Measurements from ENCODE around the gene LDLRAD4.

The LDLRAD4 gene

DNA sequence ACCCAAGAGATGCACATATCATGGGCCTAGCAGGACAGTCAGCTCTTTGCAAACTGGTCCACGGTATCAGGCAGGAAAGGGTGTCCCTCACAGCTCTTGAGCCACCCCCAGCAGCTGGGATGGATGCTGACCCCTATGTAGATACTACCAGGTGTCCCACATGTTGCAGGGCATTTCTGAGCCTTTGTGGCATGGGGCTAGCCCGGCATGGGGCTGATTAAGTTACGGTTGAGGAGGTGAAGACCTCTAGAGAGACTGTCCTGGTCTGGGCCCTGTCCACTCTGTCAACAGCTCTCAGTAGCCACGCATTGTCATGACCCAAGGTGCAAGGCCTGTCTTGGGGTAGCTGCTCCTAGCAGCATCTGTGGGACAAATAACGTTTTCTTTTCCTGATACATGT, 6.7 kb downstream of the LDLRAD4 start:
- TF ChIP-seq, protein P1, sequence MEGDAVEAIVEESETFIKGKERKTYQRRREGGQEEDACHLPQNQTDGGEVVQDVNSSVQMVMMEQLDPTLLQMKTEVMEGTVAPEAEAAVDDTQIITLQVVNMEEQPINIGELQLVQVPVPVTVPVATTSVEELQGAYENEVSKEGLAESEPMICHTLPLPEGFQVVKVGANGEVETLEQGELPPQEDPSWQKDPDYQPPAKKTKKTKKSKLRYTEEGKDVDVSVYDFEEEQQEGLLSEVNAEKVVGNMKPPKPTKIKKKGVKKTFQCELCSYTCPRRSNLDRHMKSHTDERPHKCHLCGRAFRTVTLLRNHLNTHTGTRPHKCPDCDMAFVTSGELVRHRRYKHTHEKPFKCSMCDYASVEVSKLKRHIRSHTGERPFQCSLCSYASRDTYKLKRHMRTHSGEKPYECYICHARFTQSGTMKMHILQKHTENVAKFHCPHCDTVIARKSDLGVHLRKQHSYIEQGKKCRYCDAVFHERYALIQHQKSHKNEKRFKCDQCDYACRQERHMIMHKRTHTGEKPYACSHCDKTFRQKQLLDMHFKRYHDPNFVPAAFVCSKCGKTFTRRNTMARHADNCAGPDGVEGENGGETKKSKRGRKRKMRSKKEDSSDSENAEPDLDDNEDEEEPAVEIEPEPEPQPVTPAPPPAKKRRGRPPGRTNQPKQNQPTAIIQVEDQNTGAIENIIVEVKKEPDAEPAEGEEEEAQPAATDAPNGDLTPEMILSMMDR (conservative IDR thresholded peaks at IDR 0.05; ENCODE audit: low read depth, low read length), result no peak
- no peak for DNase-seq (ENCODE audit: low read depth)
- H3K4me3 ChIP-seq (ENCODE audit: low read depth, low read length), result no peak overlapping the region

DNA sequence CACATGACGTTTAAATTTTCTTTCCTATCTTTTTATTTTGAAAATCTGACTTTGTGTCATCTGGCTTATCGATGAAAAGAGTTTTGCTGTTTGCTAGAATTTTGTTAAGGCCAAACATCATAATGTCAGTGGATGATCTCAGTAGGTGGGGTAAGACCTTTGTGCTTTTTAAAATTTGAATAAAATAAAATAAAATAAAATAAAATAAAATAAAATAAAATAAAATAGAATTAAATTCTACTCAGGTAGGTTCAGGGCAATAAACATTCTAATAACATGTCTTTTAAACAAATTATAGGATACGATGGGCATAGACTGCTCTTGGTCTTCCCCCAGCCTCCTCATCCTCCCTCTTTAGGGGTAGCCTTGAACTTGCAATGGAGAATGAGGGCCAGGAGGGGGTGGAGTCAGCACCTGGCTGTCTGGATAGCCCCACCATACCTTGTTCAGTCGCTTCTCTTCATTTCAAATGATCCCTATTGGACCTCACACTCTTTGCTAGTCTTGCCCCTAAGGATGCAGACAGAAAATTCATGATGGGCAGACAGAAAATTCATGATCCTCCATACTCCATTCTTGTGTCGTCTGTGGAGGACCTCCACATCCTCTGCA, 8.1 kb downstream of the LDLRAD4 start:
- TF ChIP-seq, protein P1 (conservative IDR thresholded peaks at IDR 0.05; ENCODE audit: low read depth, low read length), result no peak
- DNase-seq (ENCODE audit: low read depth), result no peak
- no peak overlapping the region for H3K4me3 ChIP-seq (ENCODE audit: low read depth, low read length)

DNA sequence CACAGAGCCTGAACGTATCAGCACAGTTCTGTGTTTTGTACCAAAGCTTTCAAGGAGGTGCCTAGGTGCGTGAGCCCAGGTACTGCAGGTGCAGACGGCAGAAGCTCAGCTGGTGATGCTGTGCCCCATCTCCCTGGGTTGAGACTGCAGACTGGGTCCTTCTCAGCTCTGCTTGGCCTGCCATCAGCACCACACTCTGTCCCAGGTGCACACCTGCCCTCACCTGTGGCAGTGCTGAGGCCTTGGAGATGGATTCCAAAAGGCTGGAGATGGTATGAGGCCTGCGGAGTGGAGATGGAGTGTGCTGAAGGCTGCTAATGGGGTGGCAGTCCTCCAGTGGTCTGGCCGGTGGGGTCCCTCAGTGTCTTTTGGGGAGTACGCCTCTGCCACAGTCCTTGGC, 9.3 kb downstream of the LDLRAD4 start:
- no peak overlapping the region for H3K4me3 ChIP-seq (ENCODE audit: low read depth, low read length)
- TF ChIP-seq, protein P1 (conservative IDR thresholded peaks at IDR 0.05; ENCODE audit: low read depth, low read length), result no peak
- DNase-seq (ENCODE audit: low read depth), result no peak

DNA sequence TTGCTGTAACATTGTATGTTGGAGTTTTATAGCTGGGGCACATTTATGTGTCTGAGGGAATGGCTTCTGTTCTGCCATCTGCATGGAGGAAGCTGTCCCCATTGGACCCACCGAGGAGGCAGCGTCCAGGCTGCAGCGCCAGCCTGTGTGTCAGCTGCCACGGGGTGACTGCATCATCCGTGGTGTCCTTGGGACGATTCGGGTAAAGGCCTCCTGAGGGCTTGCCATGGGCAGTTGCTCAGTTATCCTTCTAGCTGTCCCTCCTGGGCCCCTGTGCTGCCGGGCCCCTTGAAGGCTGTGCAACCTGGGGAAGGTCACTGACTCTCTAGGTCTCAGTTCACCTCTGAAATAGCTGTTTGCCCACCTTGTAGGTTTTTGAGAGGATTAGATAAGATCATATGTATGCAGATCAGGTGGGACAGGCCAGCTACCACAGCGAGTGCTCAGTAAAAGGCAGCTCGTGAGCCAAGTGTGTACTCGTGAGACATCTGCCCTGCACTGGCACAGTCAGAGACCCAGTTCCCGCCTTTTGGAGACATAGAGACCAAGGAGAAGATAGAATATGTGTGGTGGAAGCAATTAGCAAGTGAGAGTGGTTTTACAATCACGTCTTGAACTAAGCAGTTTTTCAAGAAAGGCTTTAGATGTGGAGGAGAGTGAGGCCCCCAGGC, 10.6 kb downstream of the LDLRAD4 start:
- no peak for DNase-seq (ENCODE audit: low read depth)
- no peak overlapping the region for H3K4me3 ChIP-seq (ENCODE audit: low read depth, low read length)
- TF ChIP-seq, protein P1 (conservative IDR thresholded peaks at IDR 0.05; ENCODE audit: low read depth, low read length), result no peak

DNA sequence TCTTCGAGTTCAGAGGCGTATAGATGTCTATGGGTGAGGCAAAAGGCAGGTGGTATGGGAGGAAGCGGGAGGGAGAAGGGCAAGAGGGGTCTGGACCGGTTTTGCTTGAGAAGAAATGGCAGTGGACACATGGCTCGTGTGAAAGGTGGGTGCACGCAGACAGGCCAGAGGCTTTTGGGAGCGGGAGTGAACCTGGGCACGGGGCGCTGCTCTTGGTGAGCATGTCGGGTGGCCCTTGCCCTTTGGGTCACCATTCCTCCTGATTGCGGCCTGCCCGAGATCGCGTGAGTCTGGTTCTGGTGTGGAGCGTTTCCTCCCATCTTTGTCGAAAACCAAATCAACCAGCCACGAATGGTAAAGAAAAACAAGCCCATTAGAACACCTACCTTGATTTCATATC, 12.6 kb downstream of the LDLRAD4 start:
- H3K4me3 ChIP-seq (ENCODE audit: low read depth, low read length), result no peak overlapping the region
- no peak for DNase-seq (ENCODE audit: low read depth)
- TF ChIP-seq, protein P1 (conservative IDR thresholded peaks at IDR 0.05; ENCODE audit: low read depth, low read length), result no peak

DNA sequence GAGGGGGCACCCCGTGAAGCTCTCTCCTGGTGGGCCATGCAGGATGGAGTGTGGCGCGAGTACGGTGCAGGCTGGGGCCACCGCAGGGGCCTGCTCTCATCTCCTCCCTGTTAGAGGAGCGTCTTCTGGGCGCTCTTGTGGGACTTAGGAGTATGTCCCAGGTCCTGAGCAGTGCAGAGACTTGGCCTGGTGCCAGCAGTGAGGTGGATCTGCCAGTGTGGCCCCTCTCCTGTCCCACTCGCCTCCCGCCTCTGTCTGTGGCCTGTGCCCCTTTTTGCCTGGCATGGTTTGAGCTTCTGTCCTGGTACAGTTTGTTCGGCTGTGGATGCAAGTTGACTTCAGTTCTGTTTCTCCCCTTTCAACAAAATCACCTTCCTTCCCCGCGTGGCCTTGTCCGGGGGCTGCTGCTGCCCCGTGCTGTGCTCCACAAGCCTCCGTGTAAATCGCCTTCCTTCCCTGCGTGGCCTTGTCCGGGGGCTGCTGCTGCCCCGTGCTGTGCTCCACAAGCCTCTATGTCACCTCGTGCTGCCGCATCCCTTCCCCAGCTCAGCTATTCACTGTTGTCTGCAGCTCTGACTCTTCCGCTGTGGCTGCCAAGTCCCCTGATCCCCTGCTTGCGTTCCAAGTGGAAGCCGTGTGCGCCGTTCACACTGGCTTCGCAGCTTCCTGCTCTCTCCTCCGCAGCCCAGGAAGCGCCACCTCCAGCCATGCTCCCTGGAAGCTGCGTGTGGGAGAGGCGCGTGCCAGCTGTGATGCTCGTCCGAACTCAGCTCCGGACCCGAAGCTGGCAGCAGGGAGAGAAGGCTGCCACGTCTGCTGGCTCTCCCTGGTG, 13.7 kb downstream of the LDLRAD4 start:
- TF ChIP-seq, protein P1 (conservative IDR thresholded peaks at IDR 0.05; ENCODE audit: low read depth, low read length), result no peak
- no peak overlapping the region for H3K4me3 ChIP-seq (ENCODE audit: low read depth, low read length)
- no peak for DNase-seq (ENCODE audit: low read depth)
